ENCODE data around the gene NKAIN2.

NKAIN2 gene

DNA sequence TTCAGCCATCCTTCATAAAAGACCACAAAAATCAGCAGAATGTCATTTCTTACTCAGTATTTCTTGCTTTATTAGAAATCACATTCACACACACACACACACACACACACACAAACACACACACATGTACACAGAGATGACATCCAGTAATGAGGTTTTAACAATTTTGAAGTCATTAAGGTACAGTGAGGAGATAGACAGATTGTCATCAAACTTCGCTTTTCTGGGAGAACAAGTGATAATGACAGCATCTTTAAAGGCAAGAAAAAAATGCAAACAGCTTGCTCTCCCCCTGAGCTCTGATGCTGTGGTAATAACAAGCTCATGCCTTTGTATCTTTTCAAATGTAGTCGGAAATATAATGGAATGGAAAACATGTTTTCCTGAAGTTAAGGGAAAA is 974.2 kb downstream of the NKAIN2 start:
- H3K27me3 ChIP-seq, result no peaks in the 10 kb centered on the region
- TF ChIP-seq, protein P1, sequence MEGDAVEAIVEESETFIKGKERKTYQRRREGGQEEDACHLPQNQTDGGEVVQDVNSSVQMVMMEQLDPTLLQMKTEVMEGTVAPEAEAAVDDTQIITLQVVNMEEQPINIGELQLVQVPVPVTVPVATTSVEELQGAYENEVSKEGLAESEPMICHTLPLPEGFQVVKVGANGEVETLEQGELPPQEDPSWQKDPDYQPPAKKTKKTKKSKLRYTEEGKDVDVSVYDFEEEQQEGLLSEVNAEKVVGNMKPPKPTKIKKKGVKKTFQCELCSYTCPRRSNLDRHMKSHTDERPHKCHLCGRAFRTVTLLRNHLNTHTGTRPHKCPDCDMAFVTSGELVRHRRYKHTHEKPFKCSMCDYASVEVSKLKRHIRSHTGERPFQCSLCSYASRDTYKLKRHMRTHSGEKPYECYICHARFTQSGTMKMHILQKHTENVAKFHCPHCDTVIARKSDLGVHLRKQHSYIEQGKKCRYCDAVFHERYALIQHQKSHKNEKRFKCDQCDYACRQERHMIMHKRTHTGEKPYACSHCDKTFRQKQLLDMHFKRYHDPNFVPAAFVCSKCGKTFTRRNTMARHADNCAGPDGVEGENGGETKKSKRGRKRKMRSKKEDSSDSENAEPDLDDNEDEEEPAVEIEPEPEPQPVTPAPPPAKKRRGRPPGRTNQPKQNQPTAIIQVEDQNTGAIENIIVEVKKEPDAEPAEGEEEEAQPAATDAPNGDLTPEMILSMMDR (IDR thresholded peaks at IDR 0.05; ENCODE audit: low read depth, low read length), result no peak
- no peak overlapping the region for H3K4me3 ChIP-seq (ENCODE audit: low read depth, low read length)
- H3K4me1 ChIP-seq, result no peaks in the 10 kb centered on the region
- no peak for DNase-seq
- no peaks in the 10 kb centered on the region for H3K9me3 ChIP-seq
- H3K36me3 ChIP-seq, result no peaks in the 10 kb centered on the region

DNA sequence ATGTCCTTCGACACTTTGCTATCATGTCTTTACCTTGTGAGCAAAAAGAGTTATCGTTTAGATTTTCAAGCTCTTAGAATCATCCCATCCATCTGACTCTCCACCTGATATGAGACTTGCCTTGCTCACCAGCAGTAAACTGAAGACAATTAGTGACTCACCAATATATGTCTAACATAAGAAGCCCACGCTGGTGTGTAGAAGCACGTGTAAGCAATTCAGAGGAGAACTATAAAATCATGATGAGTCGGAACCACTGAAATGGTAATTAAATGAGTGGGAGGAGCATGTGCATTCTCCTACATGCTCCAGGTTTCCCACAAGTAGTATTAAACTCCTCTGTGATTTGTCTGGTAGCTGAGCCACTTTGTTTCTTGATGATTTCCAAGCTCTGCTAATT is 977.0 kb downstream of the NKAIN2 start:
- no peak for DNase-seq
- Histone ChIP-seq H3K4me3 (ENCODE audit: low read depth, low read length) (no peak overlapping the region), H3K4me1 (no peaks in the 10 kb centered on the region), H3K27me3 (no peaks in the 10 kb centered on the region), H3K36me3 (no peaks in the 10 kb centered on the region), H3K9me3 (no peaks in the 10 kb centered on the region)
- TF ChIP-seq, protein P1 (IDR thresholded peaks at IDR 0.05; ENCODE audit: low read depth, low read length), result no peak

DNA sequence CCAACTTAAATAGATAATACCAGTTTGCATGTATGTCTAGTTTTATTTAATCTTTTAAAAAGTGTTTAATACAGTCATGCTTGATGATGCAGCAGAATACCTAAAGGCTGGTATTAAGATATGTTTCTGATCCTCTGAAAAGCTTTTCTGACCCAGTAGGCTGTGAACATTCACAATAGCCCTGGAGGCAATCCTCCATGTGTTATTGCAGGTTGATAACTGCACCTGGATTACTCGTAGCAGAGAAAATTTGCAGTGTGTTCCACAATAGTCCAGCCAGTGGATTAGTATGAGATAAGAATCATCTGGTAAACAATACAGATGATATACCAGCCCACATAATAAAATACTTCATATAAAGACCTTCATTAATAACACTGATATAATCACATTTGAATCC is 979.7 kb downstream of the NKAIN2 start:
- H3K9me3 ChIP-seq, result no peaks in the 10 kb centered on the region
- no peak overlapping the region for H3K4me3 ChIP-seq (ENCODE audit: low read depth, low read length)
- H3K4me1 ChIP-seq, result no peaks in the 10 kb centered on the region
- no peak for DNase-seq
- H3K36me3 ChIP-seq, result no peaks in the 10 kb centered on the region
- TF ChIP-seq, protein P1 (IDR thresholded peaks at IDR 0.05; ENCODE audit: low read depth, low read length), result no peak
- no peaks in the 10 kb centered on the region for H3K27me3 ChIP-seq

DNA sequence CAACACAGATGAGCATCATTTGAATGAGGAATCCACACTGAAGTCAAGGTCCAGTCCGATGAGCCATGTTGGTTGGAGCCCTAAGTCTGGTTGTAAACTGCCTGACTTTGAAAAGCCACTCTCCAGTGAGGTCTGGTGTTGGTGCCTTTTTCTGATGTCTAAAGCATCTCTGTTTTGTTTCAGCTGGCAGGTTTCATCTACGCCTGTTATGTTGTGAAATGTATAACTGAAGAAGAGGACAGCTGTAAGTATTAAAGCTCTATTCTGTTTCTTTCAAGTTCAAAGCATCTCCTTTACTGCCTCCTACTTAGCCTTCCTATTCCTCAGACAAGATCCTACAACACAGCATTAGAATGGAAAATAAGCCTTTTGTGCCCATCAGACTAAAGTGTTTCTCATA is 987.5 kb downstream of the NKAIN2 start:
- Histone ChIP-seq H3K4me1 (no peaks in the 10 kb centered on the region), H3K27me3 (no peaks in the 10 kb centered on the region), H3K4me3 (ENCODE audit: low read depth, low read length) (no peak overlapping the region), H3K9me3 (no peaks in the 10 kb centered on the region), H3K36me3 (no peaks in the 10 kb centered on the region)
- TF ChIP-seq, protein P1 (IDR thresholded peaks at IDR 0.05; ENCODE audit: low read depth, low read length), result no peak
- no peak for DNase-seq

DNA sequence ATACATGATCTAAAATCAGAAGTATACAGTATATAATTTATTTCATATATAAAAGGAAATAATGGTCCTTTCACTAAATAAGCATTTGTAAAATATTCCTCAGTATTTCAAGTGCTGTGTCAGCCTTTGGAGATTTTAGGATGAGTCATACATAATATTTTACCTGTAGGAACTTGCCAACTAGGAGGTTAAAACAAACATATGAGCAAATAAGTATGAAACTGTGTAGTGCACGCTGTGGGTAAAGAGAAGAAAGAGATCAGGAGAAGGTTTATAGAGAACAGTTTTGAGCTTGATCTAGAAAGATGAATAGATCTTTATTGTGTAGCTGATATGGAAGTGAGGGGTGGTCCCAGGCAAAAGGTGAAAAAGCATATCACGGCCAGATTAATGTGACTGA is 988.7 kb downstream of the NKAIN2 start:
- DNase-seq, result no peak

DNA sequence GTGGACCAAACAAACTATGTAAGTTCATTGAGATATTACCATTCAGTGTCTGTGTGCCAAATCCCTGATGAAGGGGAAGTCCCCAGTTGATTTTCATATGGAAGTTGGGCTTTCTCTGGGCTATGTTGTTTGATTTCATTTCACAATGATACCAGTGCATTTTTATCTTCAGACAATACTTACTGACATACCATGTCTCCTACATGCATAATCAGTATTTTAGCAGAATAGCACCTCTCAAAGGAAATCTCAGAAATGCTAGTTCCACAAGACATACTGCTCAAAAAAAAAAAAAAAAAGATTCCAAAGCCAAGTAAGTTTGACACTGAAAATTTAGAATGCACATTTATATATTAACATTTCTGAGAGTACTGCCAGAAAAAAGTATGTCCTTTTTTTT is 989.7 kb downstream of the NKAIN2 start:
- Histone ChIP-seq H3K4me3 (ENCODE audit: low read depth, low read length) (no peak overlapping the region), H3K4me1 (no peaks in the 10 kb centered on the region), H3K9me3 (no peaks in the 10 kb centered on the region), H3K36me3 (no peaks in the 10 kb centered on the region), H3K27me3 (no peaks in the 10 kb centered on the region)
- TF ChIP-seq, protein P1 (IDR thresholded peaks at IDR 0.05; ENCODE audit: low read depth, low read length), result no peak
- no peak for DNase-seq

More for the DNA sequence above, 988.7 kb downstream of the NKAIN2 start:
- Histone ChIP-seq H3K36me3 (no peaks in the 10 kb centered on the region), H3K4me3 (ENCODE audit: low read depth, low read length) (no peak overlapping the region), H3K4me1 (no peaks in the 10 kb centered on the region), H3K9me3 (no peaks in the 10 kb centered on the region), H3K27me3 (no peaks in the 10 kb centered on the region)
- TF ChIP-seq, protein P1 (IDR thresholded peaks at IDR 0.05; ENCODE audit: low read depth, low read length), result no peak
